GM18517 (cell line): ENCODE data around the gene SMIM35.

Experiments used
- ATAC-seq: cut with Tn5 transposase; IDR thresholded peaks from one replicate; pipeline ENCODE4 v1.9.1; 2021; ENCODE audit warnings: mild to moderate bottlenecking, moderate library complexity; ENCODE audit not compliant: unreplicated experiment

Gene SMIM35

GRCh38 chr11:118007040-118007439 lies 79.7 kb downstream of the SMIM35 start:
- ATAC-seq: no peak

- no peak for ATAC-seq
Measured at GRCh38 chr11:118006153-118006534, 80.6 kb downstream of the SMIM35 start.

GRCh38 chr11:118005224-118006152 lies 81.3 kb downstream of the SMIM35 start:
- ATAC-seq: no peak

- ATAC-seq: no peak
Measured at GRCh38 chr11:118004543-118005223, 82.1 kb downstream of the SMIM35 start.

GRCh38 chr11:118003456-118003855 lies 83.3 kb downstream of the SMIM35 start:
- ATAC-seq: no peak

GRCh38 chr11:118002541-118003423 lies 84.0 kb downstream of the SMIM35 start:
- no peak for ATAC-seq

GRCh38 chr11:118002010-118002540 lies 84.7 kb downstream of the SMIM35 start:
- ATAC-seq: no peak

GRCh38 chr11:118001494-118001971 lies 85.2 kb downstream of the SMIM35 start:
- no peak for ATAC-seq

- ATAC-seq: no peak
Measured at GRCh38 chr11:118000850-118001228, 85.9 kb downstream of the SMIM35 start.

- ATAC-seq: no peak
Measured at GRCh38 chr11:118000067-118000849, 86.5 kb downstream of the SMIM35 start.

- no peak for ATAC-seq
Measured at GRCh38 chr11:117999354-117999993, 87.3 kb downstream of the SMIM35 start.

GRCh38 chr11:117998664-117999353 lies 88.0 kb downstream of the SMIM35 start:
- ATAC-seq: no peak

- peak; percentile 80 for ATAC-seq
Measured at GRCh38 chr11:117997823-117998579, 88.8 kb downstream of the SMIM35 start.

- ATAC-seq: no peak
Measured at GRCh38 chr11:117997406-117997805, 89.4 kb downstream of the SMIM35 start.

GRCh38 chr11:117996058-117996457 lies 90.7 kb downstream of the SMIM35 start:
- ATAC-seq: no peak

- ATAC-seq: no peak
Measured at GRCh38 chr11:117995472-117995871, 91.3 kb downstream of the SMIM35 start.

GRCh38 chr11:117993988-117994745 lies 92.6 kb downstream of the SMIM35 start:
- ATAC-seq: no peak
